H1 (cell line): ENCODE results near the gene TUBGCP3. TPM values are rescaled to one million over a fixed set of nuclear protein-coding genes. Genes with fewer than 3 reads are reported as not detected.

Source experiments
- CTCF ChIA-PET: fragments of 300-600 bp; sonication (Branson Sonifier 250); formaldehyde crosslinking; loops from one replicate; lab custom pipeline; 2021; ENCODE audit not compliant: partially characterized antibody; lab: Charles Lee
- POLR2A ChIA-PET: fragments of 300-600 bp; sonication (Branson Sonifier 250); formaldehyde crosslinking; loops from one replicate; lab custom pipeline; 2021; ENCODE audit warnings: inconsistent platforms; ENCODE audit not compliant: partially characterized antibody; lab: Charles Lee
- DNase-seq, 2 experiments: peaks; one replicate each; pipeline versions ENCODE4 v3.0.0 to v3.0.0-alpha.2; 2010 to 2022; ENCODE audit warnings: low spot score in 2 of 2, low read depth in 1 of 2, mixed read lengths in 1 of 2
- FAIRE-seq: peaks from 2 replicates; lab custom pipeline; 2011; peaks lifted over from hg19 to GRCh38; lab: Jason Lieb, UNC
- H2AFZ ChIP-seq: 2 replicates; pipeline ENCODE4 v1.8.1; 2012; ENCODE audit warnings: low read length, inconsistent platforms
- H2AK5ac ChIP-seq: 2 replicates; pipeline ENCODE4 v1.6.1; 2013; ENCODE audit warnings: low read depth, low read length
- H2BK120ac ChIP-seq: replicated peaks from 2 replicates; pipeline ENCODE3; 2013; ENCODE audit warnings: low read depth, low read length, inconsistent platforms
- H2BK12ac ChIP-seq: 2 replicates; pipeline ENCODE4 v1.6.1; 2013; ENCODE audit warnings: low read depth, low read length
- H2BK15ac ChIP-seq: 2 replicates; pipeline ENCODE4 v1.6.1; 2013; ENCODE audit warnings: low read length
- H2BK20ac ChIP-seq: 2 replicates; pipeline ENCODE4 v1.6.1; 2013; ENCODE audit warnings: low read length
- H2BK5ac ChIP-seq: 2 replicates; pipeline ENCODE4 v1.6.1; 2013; ENCODE audit warnings: low read depth, low read length
- H3K14ac ChIP-seq: 2 replicates; pipeline ENCODE4 v1.6.1; 2013; ENCODE audit warnings: inconsistent platforms; ENCODE audit not compliant: insufficient read length
- H3K18ac ChIP-seq: 2 replicates; pipeline ENCODE4 v1.6.1; 2013; ENCODE audit warnings: low read length; ENCODE audit errors: extremely low read depth
- H3K23ac ChIP-seq: 2 replicates; pipeline ENCODE4 v1.6.1; 2013; ENCODE audit warnings: inconsistent platforms; ENCODE audit not compliant: insufficient read length
- H3K23me2 ChIP-seq: 2 replicates; pipeline ENCODE4 v1.6.1; 2013; ENCODE audit warnings: low read depth, low read length
- H3K27ac ChIP-seq: 2 replicates; pipeline ENCODE4 v1.6.1; 2011; ENCODE audit warnings: low read depth, low read length, inconsistent platforms
- H3K27me3 ChIP-seq, 4 experiments: replicated peaks in 1 of 4; 1 replicate in 1 of 4; 2 replicates in 3 of 4; pipeline versions ENCODE4 v1.6.1 to v1.8.1; 2011 to 2013; ENCODE audit warnings: low read length in 3 of 4, mild to moderate bottlenecking in 3 of 4, inconsistent platforms in 2 of 4, mixed read lengths in 2 of 4, moderate library complexity in 1 of 4; ENCODE audit not compliant: control insufficient read depth in 3 of 4, insufficient read depth in 3 of 4; ENCODE audit errors: extremely low read depth in 1 of 4
- H3K36me3 ChIP-seq, 4 experiments: 2 replicates each; pipeline versions ENCODE4 v1.6.1 to v1.8.1; 2011 to 2013; ENCODE audit warnings: mild to moderate bottlenecking in 4 of 4, low read length in 3 of 4, moderate library complexity in 2 of 4, control low read depth in 1 of 4, inconsistent platforms in 1 of 4; ENCODE audit not compliant: insufficient read depth in 4 of 4, control insufficient read depth in 2 of 4
- H3K4ac ChIP-seq: replicated peaks from 2 replicates; pipeline ENCODE3; 2013; ENCODE audit warnings: low read length, low read depth, mixed read lengths, inconsistent platforms; ENCODE audit not compliant: insufficient read length
- H3K4me1 ChIP-seq, 4 experiments: replicated peaks in 1 of 4; 1 replicate in 1 of 4; 2 replicates in 3 of 4; pipeline versions ENCODE4 v1.6.1 to v1.8.1; 2011 to 2013; ENCODE audit warnings: low read length in 3 of 4, inconsistent platforms in 2 of 4, mixed read lengths in 1 of 4; ENCODE audit not compliant: insufficient read depth in 4 of 4, control insufficient read depth in 3 of 4
- H3K4me2 ChIP-seq, 2 experiments: 2 replicates each; pipeline versions ENCODE4 v1.6.1 to v1.8.1; 2011 to 2013; ENCODE audit warnings: low read depth in 2 of 2, low read length in 2 of 2, control low read depth in 1 of 2, inconsistent platforms in 1 of 2, mild to moderate bottlenecking in 1 of 2; ENCODE audit not compliant: insufficient read depth in 1 of 2
- H3K4me3 ChIP-seq, 4 experiments: fragments of 200-600, 300-600 bp in 1 of 4; sonication (generic), shearing (Covaris generic), sonication (Bioruptor Twin) in 1 of 4; 2 replicates each; pipeline versions ENCODE4 v1.5.1 to v1.8.1; 2011 to 2016; ENCODE audit warnings: low read length in 4 of 4, low read depth in 3 of 4, control low read depth in 2 of 4, inconsistent platforms in 2 of 4, mild to moderate bottlenecking in 2 of 4, mixed read lengths in 1 of 4, moderate library complexity in 1 of 4; ENCODE audit not compliant: insufficient read depth in 2 of 4; ENCODE audit errors: extremely low read depth in 1 of 4
- H3K56ac ChIP-seq: replicated peaks from 2 replicates; pipeline ENCODE3; 2013; ENCODE audit warnings: low read depth, mild to moderate bottlenecking, mixed read lengths, low read length, inconsistent platforms; ENCODE audit not compliant: insufficient read length
- H3K79me1 ChIP-seq: 2 replicates; pipeline ENCODE4 v1.6.1; 2013; ENCODE audit warnings: low read depth, low read length, control low read depth
- H3K79me2 ChIP-seq, 2 experiments: 2 replicates each; pipeline versions ENCODE4 v1.6.1 to v1.8.1; 2012 to 2013; ENCODE audit warnings: low read length in 2 of 2, mild to moderate bottlenecking in 2 of 2, inconsistent platforms in 1 of 2; ENCODE audit not compliant: insufficient read depth in 2 of 2, control insufficient read depth in 1 of 2
- H3K9ac ChIP-seq, 4 experiments: replicated peaks in 1 of 4; 1 replicate in 1 of 4; 2 replicates in 3 of 4; pipeline versions ENCODE4 v1.6.1 to v1.8.1; 2011 to 2013; ENCODE audit warnings: low read depth in 3 of 4, low read length in 3 of 4, control low read depth in 2 of 4, mild to moderate bottlenecking in 2 of 4, moderate library complexity in 2 of 4, inconsistent platforms in 1 of 4; ENCODE audit errors: extremely low read depth in 1 of 4
- H3K9me3 ChIP-seq, 2 experiments: 2 replicates each; pipeline versions ENCODE4 v1.6.1 to v1.8.1; 2012 to 2013; ENCODE audit warnings: mild to moderate bottlenecking in 2 of 2, moderate library complexity in 2 of 2, control low read depth in 1 of 2, inconsistent platforms in 1 of 2, low read depth in 1 of 2, low read length in 1 of 2, mixed read lengths in 1 of 2; ENCODE audit not compliant: insufficient read depth in 2 of 2
- H4K20me1 ChIP-seq, 2 experiments: replicated peaks in 1 of 2; 2 replicates each; pipeline versions ENCODE3 to v1.8.1; 2011 to 2013; ENCODE audit warnings: inconsistent platforms in 2 of 2, low read length in 2 of 2, mild to moderate bottlenecking in 1 of 2; ENCODE audit not compliant: insufficient read depth in 2 of 2, control insufficient read depth in 1 of 2
- H4K5ac ChIP-seq: 2 replicates; pipeline ENCODE4 v1.6.1; 2013; ENCODE audit warnings: low read length, low read depth, mixed read lengths, inconsistent platforms; ENCODE audit not compliant: insufficient read length
- H4K8ac ChIP-seq: 2 replicates; pipeline ENCODE4 v1.8.0; 2013; ENCODE audit warnings: mild to moderate bottlenecking, moderate library complexity, low read length, inconsistent platforms; ENCODE audit not compliant: insufficient read depth; ENCODE audit errors: extremely low read depth
- H4K91ac ChIP-seq: replicated peaks from 2 replicates; pipeline ENCODE3; 2013; ENCODE audit warnings: low read length, mixed read lengths, inconsistent platforms; ENCODE audit not compliant: insufficient read length
- SIX5 ChIP-seq: IDR thresholded peaks from 2 replicates; pipeline ENCODE4 v1.6.1; 2011; ENCODE audit warnings: mild to moderate bottlenecking, low read depth, low read length
- WGBS, 2 experiments: shearing (Covaris generic) in 1 of 2; methylation state at CpG; one replicate each; pipeline versions ENCODE4 v1.1.6 to v1.1.7; 2013 to 2015; ENCODE audit warnings: low lambda C conversion rate in 2 of 2, mixed read lengths in 2 of 2, inconsistent platforms in 1 of 2, low coverage in 1 of 2, missing lambda C conversion rate in 1 of 2; ENCODE audit not compliant: insufficient replicate concordance in 2 of 2, insufficient coverage in 1 of 2, insufficient read length in 1 of 2; ENCODE audit errors: extremely low coverage in 1 of 2, missing lambda C conversion rate in 1 of 2; 5-methylcytosine and 5-hydroxymethylcytosine counted together
- polyA plus RNA-seq, 7 experiments: library from polyadenylated mRNA; depleted of rRNA in 3 of 7; stranded (reverse) in 5 of 7; unstranded in 2 of 7; fragments of >200 nt in 5 of 7; fragments of 200-250 nt in 2 of 7; gene quantifications; 1 replicate in 5 of 7; 2 replicates in 1 of 7; 4 replicates in 1 of 7; pipeline versions ENCODE4 v1.2.1 to v1.2.3, GENCODE V29; 2011 to 2013; ENCODE audit warnings: missing spikeins in 2 of 7, mixed read lengths in 2 of 7
- total RNA-seq: library from RNA; stranded (reverse); fragmentation: NEBNext Ultra II Directional; extraction: Animal tissue kit (Norgen Biotek cat#: 25700); gene quantifications from 2 replicates; pipeline ENCODE4 v1.2.1, GENCODE V29; 2021

TUBGCP3 gene
- total and polyA plus RNA-seq, 2 of the 8 experiments (the other 6 are each of a cell fraction or from before 2014, with no cell fraction given), result 27.0 to 31.7 TPM

DNA sequence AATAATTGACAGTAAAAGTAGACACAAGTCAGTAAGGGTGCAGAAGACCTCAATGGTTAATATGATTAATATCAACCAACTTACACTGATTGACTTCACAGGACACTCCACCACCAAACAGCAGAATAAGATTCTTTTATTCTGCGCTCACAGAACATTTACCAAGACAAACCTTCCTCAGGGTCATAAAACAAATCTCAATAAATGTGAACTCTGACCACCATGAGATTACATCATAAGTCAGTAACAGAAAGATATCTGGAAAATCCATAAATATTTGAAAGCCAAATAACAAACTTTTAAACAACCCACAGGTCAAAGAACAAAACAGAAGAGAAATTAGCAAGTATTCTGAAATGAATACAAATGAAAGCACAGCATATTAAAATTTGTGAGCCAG lies 112.1 kb downstream of the TUBGCP3 start:
- H2BK120ac ChIP-seq, result no peak overlapping the region
- 96% methylated on average over 1 of the region's 1 CpG; no CpG with 5 or more reads in 1 of the 2 experiments for WGBS, 2 experiments
- H2BK5ac ChIP-seq, result no peak overlapping the region
- H3K56ac ChIP-seq, result no peak overlapping the region
- CTCF ChIA-PET, result no interaction called here
- H2BK12ac ChIP-seq, result no peak overlapping the region
- no peak overlapping the region for H4K91ac ChIP-seq
- H2BK20ac ChIP-seq, result no peak overlapping the region
- no peak overlapping the region for H3K9ac ChIP-seq
- H3K27me3 ChIP-seq, result no peaks in the 10 kb centered on the region; a peak in 1 of 7 replicates
- no peak overlapping the region for H4K8ac ChIP-seq
- no peaks in the 10 kb centered on the region for H3K4me1 ChIP-seq
- H2AFZ ChIP-seq, result no peak overlapping the region
- no peak for DNase-seq
- H4K20me1 ChIP-seq, result no peaks in the 10 kb centered on the region
- POLR2A ChIA-PET, result no interaction called here
- TF ChIP-seq SIX5, result no peak
- no peak overlapping the region for H3K27ac ChIP-seq
- no peak overlapping the region for H3K4me2 ChIP-seq
- H3K23ac ChIP-seq, result no peak overlapping the region
- no peaks in the 10 kb centered on the region for H3K79me1 ChIP-seq
- H3K18ac ChIP-seq, result no peak overlapping the region
- no peak overlapping the region for H4K5ac ChIP-seq
- no peaks in the 10 kb centered on the region for H3K23me2 ChIP-seq
- H3K36me3 ChIP-seq, result no peaks in the 10 kb centered on the region
- no peak overlapping the region for H3K14ac ChIP-seq
- no peak overlapping the region for H3K4ac ChIP-seq
- no peaks in the 10 kb centered on the region for H3K9me3 ChIP-seq
- H2BK15ac ChIP-seq, result no peak overlapping the region
- no peaks in the 10 kb centered on the region for H3K79me2 ChIP-seq
- no peak for FAIRE-seq
- H3K4me3 ChIP-seq, result no peak overlapping the region
- H2AK5ac ChIP-seq, result no peak overlapping the region
